Panc1 (cell line): Measurements from ENCODE around the gene PRELID2. TPM values are rescaled to one million over a fixed set of nuclear protein-coding genes. Genes with fewer than 3 reads are reported as not detected.

Source experiments
- ATAC-seq: fragments of 200-7000 bp; cut with Tn5 transposase; 2 replicates; pipeline ENCODE4 v1.9.1; 2020; ENCODE audit warnings: mild to moderate bottlenecking, moderate library complexity
- BruUV-seq: library from RNA; stranded (reverse); fragments of 400-500 nt; replicated peaks from 2 replicates; lab custom pipeline; 2021; lab: Mats Ljungman, UMichigan
- CTCF ChIA-PET: fragments of 300-600 bp; sonication (Branson Sonifier 250); formaldehyde crosslinking; loops from one replicate; lab custom pipeline; 2022; ENCODE audit warnings: antibody characterized with exemption; lab: Charles Lee
- POLR2A ChIA-PET: fragments of 300-600 bp; sonication (Branson Sonifier 250); formaldehyde crosslinking; loops from one replicate; lab custom pipeline; 2022; ENCODE audit warnings: antibody characterized with exemption; lab: Charles Lee
- DNase-seq: peaks from one replicate; pipeline ENCODE4 v3.0.0-alpha.2; 2010; ENCODE audit warnings: low read depth, low spot score
- H3K27ac ChIP-seq: 2 replicates; pipeline ENCODE4 v1.5.1; 2011; ENCODE audit warnings: mild to moderate bottlenecking, low read length, inconsistent platforms
- H3K27me3 ChIP-seq: fragments of 200-500 bp; sonication (Bioruptor generic); 2 replicates; pipeline ENCODE4 v1.6.0; 2014; ENCODE audit warnings: low read length, inconsistent platforms; ENCODE audit not compliant: control insufficient read depth, insufficient read depth
- H3K36me3 ChIP-seq: fragments of 200-500 bp; sonication (Bioruptor generic); 2 replicates; pipeline ENCODE4 v1.5.1; 2014; ENCODE audit warnings: inconsistent platforms, mild to moderate bottlenecking, low read length, moderate library complexity; ENCODE audit not compliant: control insufficient read depth, insufficient read depth
- H3K4me1 ChIP-seq: 2 replicates; pipeline ENCODE4 v1.5.1; 2011; ENCODE audit warnings: inconsistent platforms, mild to moderate bottlenecking, low read length, moderate library complexity; ENCODE audit not compliant: control insufficient read depth, insufficient read depth
- H3K4me3 ChIP-seq, 2 experiments: 2 replicates each; pipeline ENCODE4 v1.5.1; 2011 to 2012; ENCODE audit warnings: low read depth in 2 of 2, low read length in 2 of 2, mild to moderate bottlenecking in 2 of 2, inconsistent platforms in 1 of 2, moderate library complexity in 1 of 2
- H3K9me3 ChIP-seq: fragments of 200-500 bp; sonication (Bioruptor generic); 2 replicates; pipeline ENCODE4 v1.5.1; 2014; ENCODE audit warnings: low read depth, mild to moderate bottlenecking, inconsistent platforms, low read length, moderate library complexity; ENCODE audit not compliant: control insufficient read depth, insufficient read depth
- POLR2AphosphoS5 ChIP-seq: IDR thresholded peaks from 2 replicates; pipeline ENCODE4 v1.6.1; 2012; ENCODE audit warnings: mild to moderate bottlenecking, low read depth, low read length, moderate library complexity
- SIN3A ChIP-seq: IDR thresholded peaks from 2 replicates; pipeline ENCODE4 v1.6.1; 2012; ENCODE audit warnings: low read depth, mild to moderate bottlenecking, low read length, moderate library complexity, borderline replicate concordance; ENCODE audit not compliant: insufficient read depth
- TCF7L2 ChIP-seq: IDR thresholded peaks from 2 replicates; pipeline ENCODE4 v1.6.1; 2011; ENCODE audit warnings: mild to moderate bottlenecking, low read depth, low read length, inconsistent platforms
- in situ Hi-C: cut with HindIII; loops from 2 replicates; pipeline ENCODE4 v1.10.0; 2016; ENCODE audit warnings: low sequenced_read_pairs, low pct_unique_long_range_greater_than_20kb
- intact Hi-C: fragments of 100-400 bp; cut with micrococcal nuclease; formaldehyde crosslinking; loops from one replicate; pipeline ENCODE4 v1.10.0; 2022; ENCODE audit not compliant: unreplicated experiment
- total RNA-seq: library from RNA; stranded (reverse); gene quantifications from one replicate; pipeline ENCODE4 v1.2.1, GENCODE V29; 2021; ENCODE audit not compliant: unreplicated experiment
- TF ChIP-seq, protein P1 (sequence below): fragments of 450-650 bp; IDR thresholded peaks from 2 replicates; pipeline ENCODE4 v1.5.1; 2017; ENCODE audit warnings: mild to moderate bottlenecking
- TF ChIP-seq, protein P2 (sequence below), 2 experiments: IDR thresholded peaks; 2 replicates each; pipeline ENCODE4 v1.6.1; 2011 to 2012; ENCODE audit warnings: low read depth in 2 of 2, control low read depth in 1 of 2, low read length in 1 of 2, mild to moderate bottlenecking in 1 of 2, moderate library complexity in 1 of 2; ENCODE audit not compliant: insufficient read depth in 1 of 2

The PRELID2 gene
- total RNA-seq, 1 experiment from 2014 or later: 15.4 TPM

DNA sequence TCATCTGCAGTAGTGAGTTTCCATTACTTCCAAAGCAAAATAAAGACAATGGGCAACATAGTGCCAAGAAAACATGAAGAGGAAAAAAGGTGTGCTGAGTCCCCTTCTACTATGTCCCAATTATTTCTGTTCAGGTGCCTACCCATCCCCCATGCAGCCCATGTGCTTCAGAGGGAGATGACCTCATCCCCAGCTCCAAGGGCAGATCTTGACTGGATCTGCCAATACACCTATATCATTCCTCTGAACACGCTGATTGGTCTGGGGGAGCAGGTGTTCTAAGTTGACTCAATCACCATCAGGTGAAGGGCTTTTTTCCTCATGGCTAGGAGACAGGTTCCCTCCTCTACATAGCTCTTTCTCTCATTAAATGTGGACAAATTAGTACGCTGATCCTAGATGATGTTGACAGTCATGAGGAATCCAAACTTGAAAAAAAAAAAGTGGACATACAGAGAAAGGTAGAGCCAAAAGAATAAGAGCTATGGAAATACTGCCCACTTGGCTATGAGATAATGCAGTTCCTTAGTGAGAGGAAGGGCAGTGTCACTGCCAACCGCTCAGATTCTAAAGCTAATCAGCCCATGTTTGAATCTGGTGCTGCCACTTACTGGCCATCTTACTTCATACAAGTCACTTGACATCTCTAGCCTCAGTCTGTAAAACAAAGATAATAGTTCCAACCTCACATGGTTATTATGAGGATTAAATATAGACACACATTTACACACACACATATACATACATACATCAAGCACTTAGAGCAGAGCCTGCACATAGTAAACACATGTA, 23.1 kb downstream of the PRELID2 start:
- Histone ChIP-seq H3K27me3 (no peaks in the 10 kb centered on the region), H3K4me1 (no peaks in the 10 kb centered on the region), H3K36me3 (no peaks in the 10 kb centered on the region; the same call in 1 of the 2 replicates), H3K27ac (no peak overlapping the region), H3K9me3 (no peaks in the 10 kb centered on the region), H3K4me3 (no peak overlapping the region)
- POLR2A ChIA-PET: interaction anchor here (0.7 kb wide), 1 partner anchor 12 kb away, joined by 3 read pairs; no protein-coding TSS in a partner anchor
- TF ChIP-seq, protein P1, sequence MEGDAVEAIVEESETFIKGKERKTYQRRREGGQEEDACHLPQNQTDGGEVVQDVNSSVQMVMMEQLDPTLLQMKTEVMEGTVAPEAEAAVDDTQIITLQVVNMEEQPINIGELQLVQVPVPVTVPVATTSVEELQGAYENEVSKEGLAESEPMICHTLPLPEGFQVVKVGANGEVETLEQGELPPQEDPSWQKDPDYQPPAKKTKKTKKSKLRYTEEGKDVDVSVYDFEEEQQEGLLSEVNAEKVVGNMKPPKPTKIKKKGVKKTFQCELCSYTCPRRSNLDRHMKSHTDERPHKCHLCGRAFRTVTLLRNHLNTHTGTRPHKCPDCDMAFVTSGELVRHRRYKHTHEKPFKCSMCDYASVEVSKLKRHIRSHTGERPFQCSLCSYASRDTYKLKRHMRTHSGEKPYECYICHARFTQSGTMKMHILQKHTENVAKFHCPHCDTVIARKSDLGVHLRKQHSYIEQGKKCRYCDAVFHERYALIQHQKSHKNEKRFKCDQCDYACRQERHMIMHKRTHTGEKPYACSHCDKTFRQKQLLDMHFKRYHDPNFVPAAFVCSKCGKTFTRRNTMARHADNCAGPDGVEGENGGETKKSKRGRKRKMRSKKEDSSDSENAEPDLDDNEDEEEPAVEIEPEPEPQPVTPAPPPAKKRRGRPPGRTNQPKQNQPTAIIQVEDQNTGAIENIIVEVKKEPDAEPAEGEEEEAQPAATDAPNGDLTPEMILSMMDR: peak; percentile 46
- TF ChIP-seq TCF7L2: no peak
- intact Hi-C loops (no loop called here), in situ Hi-C loops (no loop called here)
- CTCF ChIA-PET: interaction anchor here (0.6 to 0.7 kb wide), 5 partner anchors 45 to 1604 kb away, joined by 3 to 5 read pairs (median 4); no protein-coding TSS in a partner anchor
- DNase-seq (no peak), ATAC-seq (peak; percentile 75; the same call in 1 of the 2 replicates)
- BruUV-seq: no TSS peak

DNA sequence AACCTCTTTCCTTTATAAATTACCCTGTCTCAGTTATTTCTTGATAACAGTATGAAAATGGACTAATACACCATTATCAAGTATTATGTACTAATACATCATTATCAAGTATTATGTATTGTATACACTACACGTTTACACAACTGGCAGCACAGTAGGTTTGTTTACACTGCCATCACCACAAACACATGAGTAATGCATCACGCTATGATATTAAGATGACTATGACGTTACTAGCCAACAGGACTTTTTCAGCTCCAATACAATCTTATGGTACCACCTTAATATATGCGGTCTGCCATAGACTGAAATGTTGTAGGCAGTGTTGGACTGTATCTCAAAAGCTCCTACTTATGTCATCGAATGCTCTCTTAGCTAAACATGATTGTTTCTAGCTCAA, 28.2 kb downstream of the PRELID2 start:
- peak; percentile 64 for DNase-seq
- Histone ChIP-seq H3K27me3 (no peaks in the 10 kb centered on the region), H3K27ac (no peak overlapping the region), H3K4me3 (no peak overlapping the region), H3K36me3 (no peaks in the 10 kb centered on the region; the same call in 1 of the 2 replicates), H3K4me1 (no peaks in the 10 kb centered on the region), H3K9me3 (no peaks in the 10 kb centered on the region)
- ChIA-PET POLR2A (no interaction called here), CTCF (no interaction called here)
- TF ChIP-seq TCF7L2: no peak
- TF ChIP-seq SIN3A: no peak
- no peak for TF ChIP-seq POLR2AphosphoS5
- TF ChIP-seq, protein P1: no peak
- TF ChIP-seq, protein P2, sequence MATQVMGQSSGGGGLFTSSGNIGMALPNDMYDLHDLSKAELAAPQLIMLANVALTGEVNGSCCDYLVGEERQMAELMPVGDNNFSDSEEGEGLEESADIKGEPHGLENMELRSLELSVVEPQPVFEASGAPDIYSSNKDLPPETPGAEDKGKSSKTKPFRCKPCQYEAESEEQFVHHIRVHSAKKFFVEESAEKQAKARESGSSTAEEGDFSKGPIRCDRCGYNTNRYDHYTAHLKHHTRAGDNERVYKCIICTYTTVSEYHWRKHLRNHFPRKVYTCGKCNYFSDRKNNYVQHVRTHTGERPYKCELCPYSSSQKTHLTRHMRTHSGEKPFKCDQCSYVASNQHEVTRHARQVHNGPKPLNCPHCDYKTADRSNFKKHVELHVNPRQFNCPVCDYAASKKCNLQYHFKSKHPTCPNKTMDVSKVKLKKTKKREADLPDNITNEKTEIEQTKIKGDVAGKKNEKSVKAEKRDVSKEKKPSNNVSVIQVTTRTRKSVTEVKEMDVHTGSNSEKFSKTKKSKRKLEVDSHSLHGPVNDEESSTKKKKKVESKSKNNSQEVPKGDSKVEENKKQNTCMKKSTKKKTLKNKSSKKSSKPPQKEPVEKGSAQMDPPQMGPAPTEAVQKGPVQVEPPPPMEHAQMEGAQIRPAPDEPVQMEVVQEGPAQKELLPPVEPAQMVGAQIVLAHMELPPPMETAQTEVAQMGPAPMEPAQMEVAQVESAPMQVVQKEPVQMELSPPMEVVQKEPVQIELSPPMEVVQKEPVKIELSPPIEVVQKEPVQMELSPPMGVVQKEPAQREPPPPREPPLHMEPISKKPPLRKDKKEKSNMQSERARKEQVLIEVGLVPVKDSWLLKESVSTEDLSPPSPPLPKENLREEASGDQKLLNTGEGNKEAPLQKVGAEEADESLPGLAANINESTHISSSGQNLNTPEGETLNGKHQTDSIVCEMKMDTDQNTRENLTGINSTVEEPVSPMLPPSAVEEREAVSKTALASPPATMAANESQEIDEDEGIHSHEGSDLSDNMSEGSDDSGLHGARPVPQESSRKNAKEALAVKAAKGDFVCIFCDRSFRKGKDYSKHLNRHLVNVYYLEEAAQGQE (IDR thresholded peaks at IDR 0.05; ENCODE audit: insufficient read depth in 1 of 2, low read depth in 2 of 2, low read length in 1 of 2): no peak
- in situ Hi-C loops: no loop called here
- BruUV-seq: no TSS peak
- ATAC-seq: peak; percentile 63
- intact Hi-C loops: loop anchor here (5.0 kb wide), 1 partner anchor 125 kb away; no protein-coding TSS in a partner anchor
